ENCODE data around the gene IKZF2. TPM values are rescaled to one million over a fixed set of nuclear protein-coding genes. Genes with fewer than 3 reads are reported as not detected.

Gene IKZF2
- total and polyA plus RNA-seq, 10 of the 15 experiments (the other 5 are each of a cell fraction or from before 2014, with no cell fraction given): 15.2 to 266 (median 87.2) TPM

- no peak overlapping the region for H3K9ac ChIP-seq (ENCODE audit: control insufficient read depth, insufficient read depth, low read length)
- intact Hi-C loops (cut with micrococcal nuclease; ENCODE audit: unreplicated experiment) (no loop called here), in situ Hi-C loops (cut with MboI) (no loop called here)
- BruUV-seq (replicated peaks): no TSS peak
- DNase-seq (ENCODE audit: low read depth, low spot score): no peak
- H4K20me1 ChIP-seq (ENCODE audit: control insufficient read depth, insufficient read depth): 0 out of 2 replicates have a peak, but pooled peaks cover 2% of the 10 kb centered on the region
- peaks cover 93% of the 10 kb centered on the region for H3K79me2 ChIP-seq (ENCODE audit: control insufficient read depth, insufficient read depth, low read length)
- ChIA-PET CTCF (interaction anchor here (1.0 to 1.6 kb wide), 3 partner anchors 15 to 540 kb away, joined by 3 to 5 read pairs (median 3); no protein-coding TSS in a partner anchor), RAD21 (ENCODE audit: unreplicated experiment) (interaction anchor here (0.9 to 1.2 kb wide), 2 partner anchors 13 to 40 kb away, joined by 3 to 4 read pairs; no protein-coding TSS in a partner anchor), SMC1A (ENCODE audit: uncharacterized antibody, unreplicated experiment) (interaction anchor here (1.2 to 6.0 kb wide), 5 partner anchors 12 to 37 kb away, joined by 3 to 34 read pairs (median 6); no protein-coding TSS in a partner anchor), POLR2A (interaction anchor here (0.6 to 1.1 kb wide), 4 partner anchors 15 to 1072 kb away, joined by 3 to 5 read pairs (median 4); no protein-coding TSS in a partner anchor)
- WGBS (ENCODE audit: insufficient coverage, insufficient replicate concordance, low lambda C conversion rate, missing lambda C conversion rate): 77% methylated on average over 7 of the region's 7 CpGs
- peaks cover 5% of the 10 kb centered on the region for H3K9me3 ChIP-seq (replicated peaks; ENCODE audit: control insufficient read depth, insufficient read depth, low read length)
- H3K27ac ChIP-seq (ENCODE audit: control insufficient read depth, insufficient read depth): no peak overlapping the region
- H3K36me3 ChIP-seq (ENCODE audit: control insufficient read depth in 2 of 2, insufficient read depth in 2 of 2, low read length in 1 of 2): peaks cover 0 to 4% of the 10 kb centered on the region in 2 experiments; a peak in 3 of 4 replicates
- no peaks in the 10 kb centered on the region; the same call in 1 of the 2 replicates for H3K4me1 ChIP-seq (ENCODE audit: control insufficient read depth, insufficient read depth, low read length)
- H3K4me3 ChIP-seq: no peak overlapping the region
- H3K4me2 ChIP-seq (ENCODE audit: control insufficient read depth, insufficient read depth): no peak overlapping the region
- no peaks in the 10 kb centered on the region for H3K27me3 ChIP-seq (replicated peaks in 1 of 2; ENCODE audit: control insufficient read depth in 2 of 2, insufficient read depth in 2 of 2, low read length in 1 of 2)
- no peak overlapping the region for H2AFZ ChIP-seq (ENCODE audit: control insufficient read depth, low read depth, low read length)
- no peak for FAIRE-seq
- no peak for ATAC-seq
- TF ChIP-seq TCF7 (IDR thresholded peaks at IDR 0.05; ENCODE audit: borderline replicate concordance): no peak
- TF ChIP-seq, protein P1, sequence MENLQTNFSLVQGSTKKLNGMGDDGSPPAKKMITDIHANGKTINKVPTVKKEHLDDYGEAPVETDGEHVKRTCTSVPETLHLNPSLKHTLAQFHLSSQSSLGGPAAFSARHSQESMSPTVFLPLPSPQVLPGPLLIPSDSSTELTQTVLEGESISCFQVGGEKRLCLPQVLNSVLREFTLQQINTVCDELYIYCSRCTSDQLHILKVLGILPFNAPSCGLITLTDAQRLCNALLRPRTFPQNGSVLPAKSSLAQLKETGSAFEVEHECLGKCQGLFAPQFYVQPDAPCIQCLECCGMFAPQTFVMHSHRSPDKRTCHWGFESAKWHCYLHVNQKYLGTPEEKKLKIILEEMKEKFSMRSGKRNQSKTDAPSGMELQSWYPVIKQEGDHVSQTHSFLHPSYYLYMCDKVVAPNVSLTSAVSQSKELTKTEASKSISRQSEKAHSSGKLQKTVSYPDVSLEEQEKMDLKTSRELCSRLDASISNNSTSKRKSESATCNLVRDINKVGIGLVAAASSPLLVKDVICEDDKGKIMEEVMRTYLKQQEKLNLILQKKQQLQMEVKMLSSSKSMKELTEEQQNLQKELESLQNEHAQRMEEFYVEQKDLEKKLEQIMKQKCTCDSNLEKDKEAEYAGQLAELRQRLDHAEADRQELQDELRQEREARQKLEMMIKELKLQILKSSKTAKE (IDR thresholded peaks at IDR 0.05; ENCODE audit: low read depth, poor library complexity, severe bottlenecking): no peak
- no peak for TF ChIP-seq IKZF2 (IDR thresholded peaks at IDR 0.05)
- no peak for TF ChIP-seq ETV6 (conservative IDR thresholded peaks at IDR 0.05 in 1 of 2, IDR thresholded peaks at IDR 0.05 in 1 of 2; ENCODE audit: borderline replicate concordance in 1 of 2, low read depth in 1 of 2)
- no peak for TF ChIP-seq EP300 (IDR thresholded peaks at IDR 0.05; ENCODE audit: borderline replicate concordance in 1 of 2, control insufficient read depth in 1 of 2, low read depth in 2 of 2, low read length in 2 of 2)
- TF ChIP-seq ZBTB33 (IDR thresholded peaks at IDR 0.05): no peak
- TF ChIP-seq SP1 (IDR thresholded peaks at IDR 0.05; ENCODE audit: low read depth, low read length): no peak
- no peak for TF ChIP-seq GATAD2B (conservative IDR thresholded peaks at IDR 0.05; ENCODE audit: low read depth)
- TF ChIP-seq TCF3 (IDR thresholded peaks at IDR 0.05; ENCODE audit: borderline replicate concordance, insufficient read depth, low read depth, low read length): no peak
- TF ChIP-seq SUZ12 (IDR thresholded peaks at IDR 0.05; ENCODE audit: unreplicated experiment): no peak
- TF ChIP-seq CBFB (IDR thresholded peaks at IDR 0.05; ENCODE audit: low read depth): no peak
- no peak for TF ChIP-seq USF1 (IDR thresholded peaks at IDR 0.05; ENCODE audit: borderline replicate concordance, extremely low read length, insufficient read depth, low read depth, low read length)
Observed at GRCh38 chr2:213107728-213108127, 43.7 kb downstream of the IKZF2 start.

Data from GM12878 (cell line).